Esophagus muscularis mucosa (tissue), 4 donors: ENCODE measurements around the gene BZW1. TPM values are rescaled to one million over a fixed set of nuclear protein-coding genes. Genes with fewer than 3 reads are reported as not detected.

Source experiments
- DNase-seq: peaks from one replicate; pipeline ENCODE4 v3.0.0-alpha.2; 2017; ENCODE audit errors: extremely low spot score
- H3K27ac ChIP-seq, 4 donors: fragments of 200-600 bp; sonication (generic); replicated peaks in 1 of 4; 1 replicate in 3 of 4; 2 replicates in 1 of 4; pipeline ENCODE4 v1.5.1; 2016 to 2019; ENCODE audit warnings: mild to moderate bottlenecking in 1 of 4
- H3K27me3 ChIP-seq, 4 donors: fragments of 200-600 bp; sonication (generic); one replicate each; pipeline versions ENCODE4 v1.5.1 to v1.6.0; 2016 to 2019
- H3K36me3 ChIP-seq, 4 donors: fragments of 200-600 bp; sonication (generic); one replicate each; pipeline ENCODE4 v1.5.1; 2016 to 2019
- H3K4me1 ChIP-seq, 4 donors: fragments of 200-600 bp; sonication (generic); one replicate each; pipeline ENCODE4 v1.5.1; 2016 to 2019
- H3K4me3 ChIP-seq, 4 donors: fragments of 200-600 bp; sonication (generic); 1 replicate in 2 of 4; 2 replicates in 2 of 4; pipeline ENCODE4 v1.5.1; 2016 to 2019; ENCODE audit warnings: mild to moderate bottlenecking in 4 of 4, moderate library complexity in 1 of 4
- H3K9me3 ChIP-seq, 4 donors: fragments of 200-600 bp; sonication (generic); 1 replicate in 3 of 4; 2 replicates in 1 of 4; pipeline ENCODE4 v1.5.1; 2016 to 2019
- CTCF ChIP-seq, 3 experiments: fragments of 200-600 bp in 2 of 3; fragments of 450-650 bp in 1 of 3; sonication (generic) in 2 of 3; IDR thresholded peaks; one replicate each; pipeline ENCODE4 v1.5.1; 2017 to 2019; ENCODE audit warnings: antibody characterized with exemption in 3 of 3, mild to moderate bottlenecking in 2 of 3, moderate library complexity in 1 of 3
- EP300 ChIP-seq: sonication (generic); formaldehyde crosslinking; IDR thresholded peaks from one replicate; pipeline ENCODE4 v1.6.1; 2017; ENCODE audit warnings: antibody characterized with exemption
- POLR2A ChIP-seq: fragments of 450-650 bp; IDR thresholded peaks from one replicate; pipeline ENCODE4 v1.6.1; 2017; ENCODE audit warnings: antibody characterized with exemption, moderate library complexity, mild to moderate bottlenecking, low read depth
- POLR2AphosphoS5 ChIP-seq, 2 donors: sonication (generic); formaldehyde crosslinking; IDR thresholded peaks; one replicate each; pipeline ENCODE4 v1.6.1; 2017; ENCODE audit warnings: antibody characterized with exemption in 2 of 2
- WGBS: methylation state at CpG from one replicate; pipeline ENCODE4 v1.1.5; 2018; 5-methylcytosine and 5-hydroxymethylcytosine counted together
- intact Hi-C: fragments of 100-400 bp; cut with DNase I; formaldehyde crosslinking; loops from one replicate; pipeline ENCODE4 v1.15.1; 2023
- total RNA-seq, 4 donors: library from RNA; depleted of rRNA; stranded (reverse); fragments of >200 nt; gene quantifications; one replicate each; pipeline versions ENCODE4 v1.1.0 to v1.2.1, GENCODE V29; 2016

The BZW1 gene
- total RNA-seq, 4 donors from 2014 or later = 262 to 444 (median 376) TPM

DNA sequence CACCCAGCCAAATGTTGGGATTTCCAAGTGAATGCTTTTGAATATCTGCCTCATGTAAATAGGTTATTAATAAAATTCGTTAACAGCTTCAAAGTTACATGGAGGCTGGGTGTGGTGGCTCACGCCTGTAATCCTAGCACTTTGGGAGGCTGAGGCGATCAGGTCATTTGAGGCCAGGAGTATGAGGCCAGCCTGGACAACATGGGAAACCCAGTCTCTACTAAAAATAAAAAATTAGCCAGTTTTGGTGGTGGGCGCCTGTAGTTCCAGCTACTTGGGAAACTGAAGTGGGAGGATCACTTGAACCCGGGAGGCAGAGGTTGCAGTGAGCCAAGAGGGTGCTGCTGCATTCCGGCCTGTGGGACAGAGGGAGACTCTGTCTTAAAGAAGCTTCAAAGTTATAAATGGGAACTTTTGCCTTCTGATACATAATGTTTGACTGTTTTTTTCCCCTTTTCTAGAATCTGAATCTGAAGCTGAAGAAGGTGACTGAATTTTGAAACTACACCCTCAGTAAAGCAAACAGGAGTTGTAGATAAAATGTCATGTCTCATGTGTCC is 10.1 kb downstream of the BZW1 start:
- Histone ChIP-seq H3K4me1 (peaks cover 0 to 21% (median 16%) of the 10 kb centered on the region in 4 donors), H3K27me3 (no peaks in the 10 kb centered on the region), H3K27ac (no peak overlapping the region), H3K36me3 (peaks cover 51 to 70% (median 60%) of the 10 kb centered on the region in 4 donors), H3K4me3 (no peak overlapping the region), H3K9me3 (no peaks in the 10 kb centered on the region)
- TF ChIP-seq EP300 = no peak
- no peak for TF ChIP-seq CTCF (IDR thresholded peaks at IDR 0.05)
- TF ChIP-seq POLR2AphosphoS5 (IDR thresholded peaks at IDR 0.05) = no peak
- no peak for TF ChIP-seq POLR2A
- peak; percentile 53 for DNase-seq
- intact Hi-C loops = no loop called here
- WGBS = 86% methylated on average over 6 of the region's 6 CpGs

DNA sequence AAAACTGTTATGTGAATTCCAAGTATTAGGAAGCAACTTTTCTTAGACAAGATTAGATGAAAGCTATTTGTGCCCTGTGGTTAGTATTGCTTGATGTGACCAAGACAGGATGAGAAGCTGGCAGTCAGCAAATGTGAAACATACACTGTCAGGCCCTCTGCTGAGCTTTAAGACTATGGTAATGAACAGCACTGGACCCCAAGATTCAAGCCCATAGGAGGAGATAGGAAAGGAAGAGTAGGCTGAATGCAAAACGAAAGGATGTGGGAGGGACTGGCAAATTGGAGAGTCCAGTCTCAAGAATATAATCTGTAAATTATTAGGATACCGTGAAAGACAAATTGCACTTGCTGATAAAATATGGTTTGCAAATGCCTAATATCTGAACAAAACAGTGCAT is 16.4 kb downstream of the BZW1 start:
- peak; percentile 55 for DNase-seq
- intact Hi-C loops = no loop called here
- TF ChIP-seq CTCF (IDR thresholded peaks at IDR 0.05) (no peak), POLR2AphosphoS5 (IDR thresholded peaks at IDR 0.05) (no peak), POLR2A (no peak), EP300 (no peak)
- no peaks in the 10 kb centered on the region for H3K9me3 ChIP-seq
- 87% methylated on average over 2 of the region's 2 CpGs for WGBS
- peaks cover 0 to 18% (median 9%) of the 10 kb centered on the region in 4 donors for H3K36me3 ChIP-seq
- H3K4me3 ChIP-seq = no peak overlapping the region
- no peak overlapping the region for H3K27ac ChIP-seq
- H3K27me3 ChIP-seq = no peaks in the 10 kb centered on the region
- peaks cover 0 to 11% (median 3%) of the 10 kb centered on the region in 4 donors for H3K4me1 ChIP-seq

DNA sequence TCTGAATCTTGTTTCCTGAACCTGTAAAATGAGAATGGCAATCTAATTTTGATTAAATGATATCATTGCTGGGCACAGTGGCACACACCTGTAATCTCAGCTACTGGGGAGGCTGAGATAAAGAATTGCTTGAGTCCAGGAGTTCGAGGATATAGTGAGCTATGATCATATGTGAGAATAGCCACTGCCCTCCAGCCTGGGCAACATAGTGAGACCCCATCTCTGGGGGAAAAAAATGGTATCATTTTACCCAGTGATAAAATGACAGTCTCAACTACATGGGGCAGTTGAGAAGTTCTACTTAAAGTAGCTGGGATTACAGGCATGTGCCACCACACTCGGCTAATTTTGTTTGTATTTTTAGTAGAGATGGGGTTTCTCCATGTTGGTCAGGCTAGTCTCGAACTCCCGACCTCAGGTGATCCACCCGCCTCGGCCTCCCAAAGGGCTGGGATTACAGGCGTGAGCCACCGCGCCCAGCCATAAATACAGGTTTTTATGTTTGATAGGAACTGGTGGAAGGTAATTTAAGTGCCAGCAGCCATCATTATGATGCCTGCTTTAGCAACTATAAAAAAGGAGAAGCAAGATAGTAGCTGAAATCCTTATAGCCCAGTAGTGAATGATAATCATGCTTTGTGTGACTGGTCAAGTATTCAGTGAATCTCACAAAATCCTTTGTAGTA is 17.0 kb downstream of the BZW1 start:
- DNase-seq = peak; percentile 4
- no peak for TF ChIP-seq CTCF (IDR thresholded peaks at IDR 0.05)
- no peak for TF ChIP-seq EP300
- no peak for TF ChIP-seq POLR2A
- TF ChIP-seq POLR2AphosphoS5 (IDR thresholded peaks at IDR 0.05) = no peak
- Histone ChIP-seq H3K4me3 (no peak overlapping the region), H3K9me3 (no peaks in the 10 kb centered on the region), H3K36me3 (peaks cover 0 to 17% (median 9%) of the 10 kb centered on the region in 4 donors), H3K27ac (no peak overlapping the region), H3K27me3 (no peaks in the 10 kb centered on the region), H3K4me1 (peaks cover 0 to 11% (median 3%) of the 10 kb centered on the region in 4 donors)
- intact Hi-C loops = no loop called here
- 96% methylated on average over 9 of the region's 9 CpGs for WGBS

DNA sequence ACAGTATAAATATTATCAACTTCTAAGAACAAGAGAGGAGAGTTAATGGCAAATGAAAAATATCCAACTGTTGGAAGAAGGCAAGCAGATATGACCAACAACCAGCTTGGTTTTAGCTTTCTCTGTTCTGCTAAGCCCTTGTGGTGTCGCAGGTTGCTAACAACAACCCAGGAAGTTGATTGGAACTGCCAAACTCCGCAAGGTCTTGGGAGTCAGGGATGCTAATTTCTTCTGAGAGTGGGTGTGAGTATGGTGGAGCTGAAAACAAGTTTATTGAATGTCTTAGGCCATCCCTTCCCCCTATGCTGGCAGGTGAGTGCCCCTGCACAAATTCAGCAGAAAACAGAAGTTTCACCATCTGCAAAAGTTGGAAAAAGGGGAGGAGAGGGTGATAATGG is 17.5 kb downstream of the BZW1 start:
- Histone ChIP-seq H3K27ac (no peak overlapping the region), H3K36me3 (peaks cover 0 to 11% (median 6%) of the 10 kb centered on the region in 4 donors), H3K9me3 (no peaks in the 10 kb centered on the region), H3K4me1 (peaks cover 0 to 11% (median 3%) of the 10 kb centered on the region in 4 donors), H3K4me3 (no peak overlapping the region), H3K27me3 (no peaks in the 10 kb centered on the region)
- WGBS = 90% methylated on average over 2 of the region's 2 CpGs
- intact Hi-C loops = no loop called here
- peak; percentile 12 for DNase-seq
- TF ChIP-seq EP300 = no peak
- TF ChIP-seq CTCF (IDR thresholded peaks at IDR 0.05) = no peak
- no peak for TF ChIP-seq POLR2A
- no peak for TF ChIP-seq POLR2AphosphoS5 (IDR thresholded peaks at IDR 0.05)
